BLaER1 treated with 17β-estradiol and CSF1 and Interleukin-3, amounts not matched to agents 10 nM and 100 nM (cell line): Measurements from ENCODE around the gene KRT80.

ENCODE experiments used
- H3K27ac ChIP-seq, 11 experiments: shearing (Covaris generic); formaldehyde crosslinking; 2 replicates each; pipeline ENCODE4 v1.8.1; 2022
- H3K27me3 ChIP-seq, 11 experiments: shearing (Covaris generic); formaldehyde crosslinking; 2 replicates each; pipeline ENCODE4 v1.8.1; 2022
- H3K36me3 ChIP-seq, 11 experiments: shearing (Covaris generic); formaldehyde crosslinking; 2 replicates each; pipeline ENCODE4 v1.8.1; 2022
- H3K4me1 ChIP-seq, 10 experiments: shearing (Covaris generic); formaldehyde crosslinking; 2 replicates each; pipeline ENCODE4 v1.8.1; 2022
- H3K4me2 ChIP-seq, 11 experiments: shearing (Covaris generic); formaldehyde crosslinking; 2 replicates each; pipeline ENCODE4 v1.8.1; 2022
- H3K4me3 ChIP-seq, 10 experiments: shearing (Covaris generic); formaldehyde crosslinking; 2 replicates each; pipeline ENCODE4 v1.8.1; 2022
- H3K9ac ChIP-seq, 11 experiments: shearing (Covaris generic); formaldehyde crosslinking; 2 replicates each; pipeline ENCODE4 v1.8.1; 2022
- H3K9me3 ChIP-seq, 11 experiments: shearing (Covaris generic); formaldehyde crosslinking; replicated peaks in 1 of 11; 2 replicates each; pipeline ENCODE4 v1.8.1; 2022
- H4K20me1 ChIP-seq, 11 experiments: shearing (Covaris generic); formaldehyde crosslinking; 2 replicates each; pipeline ENCODE4 v1.8.1; 2022
- Cebpa-rat ChIP-seq, 11 experiments: shearing (Covaris generic); IDR thresholded peaks; 2 replicates each; pipeline ENCODE4 v1.8.1; 2022

KRT80 gene

GRCh38 chr12:52203079-52203921, 11.5 kb upstream of the KRT80 start:
- no peaks in the 10 kb centered on the region for H3K9me3 ChIP-seq
- H3K9ac ChIP-seq: peak overlapping the region; percentile 28 to 83 (median 74); a peak in 20 of 22 replicates
- H3K36me3 ChIP-seq: no peaks in the 10 kb centered on the region
- no peaks in the 10 kb centered on the region for H4K20me1 ChIP-seq
- peak in 9 of 11 experiments; percentile 49 to 85 (median 71); a peak in 14 of 22 replicates for TF ChIP-seq Cebpa-rat (IDR thresholded peaks at IDR 0.05)
- peak overlapping the region in 10 of 11 experiments; percentile 62 to 97 (median 94); a peak in 21 of 22 replicates for H3K27ac ChIP-seq
- peak overlapping the region in 4 of 10 experiments; percentile 38 to 47 (median 41); a peak in 4 of 20 replicates for H3K4me3 ChIP-seq
- no peaks in the 10 kb centered on the region for H3K27me3 ChIP-seq
- peak overlapping the region; percentile 74 to 99 (median 89) for H3K4me2 ChIP-seq
- H3K4me1 ChIP-seq: peaks cover 67 to 95% (median 81%) of the 10 kb centered on the region in 10 experiments

GRCh38 chr12:52202361-52203078, 10.7 kb upstream of the KRT80 start:
- no peaks in the 10 kb centered on the region for H3K36me3 ChIP-seq
- H4K20me1 ChIP-seq: no peaks in the 10 kb centered on the region
- peak overlapping the region in 6 of 10 experiments; percentile 25 to 47 (median 38); a peak in 8 of 20 replicates for H3K4me3 ChIP-seq
- H3K27me3 ChIP-seq: no peaks in the 10 kb centered on the region
- no peaks in the 10 kb centered on the region for H3K9me3 ChIP-seq
- peaks cover 67 to 95% (median 81%) of the 10 kb centered on the region in 10 experiments for H3K4me1 ChIP-seq
- peak overlapping the region; percentile 31 to 97 (median 93) for H3K27ac ChIP-seq
- TF ChIP-seq Cebpa-rat (IDR thresholded peaks at IDR 0.05): no peak
- peak overlapping the region in 10 of 11 experiments; percentile 61 to 83 (median 74); a peak in 20 of 22 replicates for H3K9ac ChIP-seq
- H3K4me2 ChIP-seq: peak overlapping the region; percentile 74 to 99 (median 89)

GRCh38 chr12:52201451-52201839, 9.6 kb upstream of the KRT80 start:
- Histone ChIP-seq H3K4me1 (peaks cover 65 to 100% (median 86%) of the 10 kb centered on the region in 10 experiments), H3K27ac (peak overlapping the region in 9 of 11 experiments; percentile 74 to 97 (median 94); a peak in 19 of 22 replicates), H3K27me3 (no peaks in the 10 kb centered on the region)

GRCh38 chr12:52200781-52201450, 9.1 kb upstream of the KRT80 start:
- H3K4me1 ChIP-seq: peaks cover 65 to 100% (median 88%) of the 10 kb centered on the region in 10 experiments
- H3K4me2 ChIP-seq: peak overlapping the region; percentile 74 to 99 (median 89)
- H4K20me1 ChIP-seq: no peaks in the 10 kb centered on the region
- no peak for TF ChIP-seq Cebpa-rat (IDR thresholded peaks at IDR 0.05)
- no peaks in the 10 kb centered on the region for H3K9me3 ChIP-seq
- H3K9ac ChIP-seq: peak overlapping the region in 10 of 11 experiments; percentile 17 to 83 (median 68); a peak in 10 of 22 replicates
- H3K27me3 ChIP-seq: no peaks in the 10 kb centered on the region
- H3K27ac ChIP-seq: peak overlapping the region in 9 of 11 experiments; percentile 74 to 97 (median 94); a peak in 19 of 22 replicates
- no peaks in the 10 kb centered on the region for H3K36me3 ChIP-seq
- H3K4me3 ChIP-seq: no peak overlapping the region

More at GRCh38 chr12:52201451-52201839, 9.6 kb upstream of the KRT80 start:
- H3K4me2 ChIP-seq: peak overlapping the region; percentile 74 to 99 (median 89)
- peak overlapping the region in 10 of 11 experiments; percentile 17 to 83 (median 74); a peak in 12 of 22 replicates for H3K9ac ChIP-seq
- peak overlapping the region in 1 of 10 experiments; percentile 36; a peak in 1 of 20 replicates for H3K4me3 ChIP-seq
- TF ChIP-seq Cebpa-rat (IDR thresholded peaks at IDR 0.05): no peak
- H4K20me1 ChIP-seq: no peaks in the 10 kb centered on the region
- H3K9me3 ChIP-seq: no peaks in the 10 kb centered on the region
- no peaks in the 10 kb centered on the region for H3K36me3 ChIP-seq

DNA sequence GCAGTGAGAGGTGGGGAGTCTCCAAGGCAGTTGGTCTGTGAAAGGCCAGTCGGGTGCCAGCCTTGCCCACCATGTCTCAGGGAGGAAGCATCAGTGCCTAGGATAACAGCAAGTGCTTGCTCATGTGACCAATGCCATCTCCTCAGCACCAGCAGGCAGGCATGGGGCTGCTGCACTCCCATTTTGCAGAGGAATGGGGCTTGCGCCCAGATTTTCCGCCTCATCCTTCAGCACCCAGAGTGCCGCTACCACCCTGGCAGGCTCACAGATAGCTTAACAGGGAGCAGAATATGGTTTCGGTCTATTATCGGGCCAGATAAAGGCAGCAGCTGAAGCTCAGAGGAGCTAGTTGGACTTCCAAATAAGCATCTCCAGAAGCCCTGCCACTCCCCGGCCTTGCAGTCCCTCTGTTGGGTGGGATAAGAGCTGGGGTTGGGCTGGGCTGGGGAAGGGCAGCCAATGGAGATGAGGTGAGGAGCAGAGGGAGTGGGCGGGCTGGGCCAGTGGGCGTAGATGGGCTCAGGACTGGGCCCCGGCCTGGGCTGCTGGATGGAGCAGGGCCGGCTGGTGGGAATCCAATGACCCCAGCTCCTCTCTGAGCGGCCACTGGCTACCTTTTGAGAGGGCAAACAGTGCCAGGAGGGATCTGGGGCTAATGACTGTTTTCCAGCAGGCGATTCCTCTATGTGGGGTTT, 8.4 kb upstream of the KRT80 start:
- Histone ChIP-seq H3K36me3 (no peaks in the 10 kb centered on the region), H3K4me2 (peak overlapping the region; percentile 74 to 99 (median 89)), H4K20me1 (no peaks in the 10 kb centered on the region), H3K9me3 (no peaks in the 10 kb centered on the region), H3K9ac (peak overlapping the region in 7 of 11 experiments; percentile 67 to 83 (median 78); a peak in 10 of 22 replicates), H3K4me1 (peaks cover 65 to 100% (median 91%) of the 10 kb centered on the region in 10 experiments), H3K27me3 (no peaks in the 10 kb centered on the region), H3K27ac (peak overlapping the region in 8 of 11 experiments; percentile 90 to 97 (median 94); a peak in 16 of 22 replicates), H3K4me3 (no peak overlapping the region)
- TF ChIP-seq Cebpa-rat (IDR thresholded peaks at IDR 0.05): no peak

DNA sequence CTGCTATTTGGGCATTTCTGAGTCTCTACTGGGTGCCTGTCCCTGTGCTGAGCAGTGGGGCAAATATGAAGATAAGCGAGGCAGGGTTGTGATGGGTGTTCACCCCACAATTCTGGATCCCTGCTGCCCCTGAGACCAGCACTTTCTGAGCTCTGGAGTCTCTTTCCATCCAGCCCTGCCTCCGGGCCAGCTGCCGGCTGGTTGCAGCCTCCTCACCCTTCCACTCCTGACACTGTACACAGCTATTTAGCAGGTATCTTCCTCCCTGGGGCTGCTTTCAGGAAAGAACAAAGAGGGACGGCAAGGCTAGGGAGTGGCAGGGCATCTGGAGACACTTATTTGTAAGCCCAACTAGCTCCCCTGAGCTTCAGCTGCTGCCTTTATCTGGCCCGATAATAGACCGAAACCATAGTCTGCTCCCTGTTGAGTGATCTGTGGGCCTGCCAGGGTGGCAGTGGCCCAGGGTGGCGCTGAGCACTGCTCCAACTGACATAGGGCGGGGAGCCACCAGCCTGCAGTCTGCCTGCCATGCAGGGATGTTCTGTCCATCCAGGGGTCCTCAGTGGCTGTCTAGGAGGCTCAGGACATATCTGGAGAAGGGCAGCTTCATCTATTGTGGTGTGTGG, 7.6 kb upstream of the KRT80 start:
- Histone ChIP-seq H3K27ac (peak overlapping the region; percentile 56 to 97 (median 93); a peak in 20 of 22 replicates), H3K36me3 (no peaks in the 10 kb centered on the region), H3K9me3 (no peaks in the 10 kb centered on the region), H3K27me3 (no peaks in the 10 kb centered on the region), H3K4me1 (peaks cover 69 to 100% (median 95%) of the 10 kb centered on the region in 10 experiments), H3K4me2 (peak overlapping the region; percentile 67 to 99 (median 87)), H3K4me3 (peak overlapping the region in 3 of 10 experiments; percentile 9 to 42 (median 19); a peak in 2 of 20 replicates), H4K20me1 (no peaks in the 10 kb centered on the region), H3K9ac (peak overlapping the region in 10 of 11 experiments; percentile 56 to 83 (median 76); a peak in 20 of 22 replicates)
- TF ChIP-seq Cebpa-rat (IDR thresholded peaks at IDR 0.05): no peak

DNA sequence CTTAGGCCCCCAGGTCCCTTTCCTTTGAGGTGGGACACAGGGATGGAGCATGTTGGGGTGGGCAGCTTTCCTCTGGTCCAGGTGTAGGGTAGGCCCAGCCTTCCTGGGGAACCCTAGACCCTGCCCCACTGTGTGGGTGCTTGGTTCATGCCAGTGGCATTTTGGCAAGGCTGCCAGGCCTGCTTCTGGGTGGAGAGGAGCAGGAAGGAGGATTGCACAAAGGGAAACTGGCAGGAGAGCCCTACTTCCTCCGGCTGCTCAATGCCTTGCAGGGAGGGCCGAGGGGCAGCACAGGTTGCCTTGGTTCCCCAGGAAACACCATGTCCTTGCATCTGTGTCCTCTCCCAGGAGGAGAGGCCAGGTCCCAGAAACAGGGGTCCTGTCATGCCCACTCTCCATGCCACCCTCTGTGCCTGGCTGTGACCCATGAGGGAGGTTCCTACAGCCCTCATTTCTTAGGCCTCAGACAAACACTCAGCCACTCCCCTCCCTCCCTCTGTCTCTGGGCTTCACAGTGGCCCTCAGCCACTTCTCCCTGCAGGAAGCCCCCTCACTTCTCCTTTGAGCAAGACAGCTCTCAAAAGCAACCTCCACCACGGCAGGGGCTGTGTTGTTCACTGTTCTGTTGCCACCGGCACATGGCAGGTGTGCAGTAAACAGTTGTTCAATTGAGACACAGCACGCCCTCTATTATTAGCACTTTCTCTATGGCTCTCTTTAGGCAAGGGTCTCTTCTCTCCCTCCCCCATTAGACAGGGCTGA, 6.8 kb upstream of the KRT80 start:
- peak in 8 of 11 experiments; percentile 18 to 82 (median 77); a peak in 12 of 22 replicates for TF ChIP-seq Cebpa-rat (IDR thresholded peaks at IDR 0.05)
- H3K9me3 ChIP-seq: no peaks in the 10 kb centered on the region
- H3K36me3 ChIP-seq: no peaks in the 10 kb centered on the region
- peak overlapping the region; percentile 56 to 97 (median 93); a peak in 21 of 22 replicates for H3K27ac ChIP-seq
- H3K4me3 ChIP-seq: peak overlapping the region in 5 of 10 experiments; percentile 9 to 42 (median 19); a peak in 8 of 20 replicates
- H3K9ac ChIP-seq: peak overlapping the region; percentile 31 to 83 (median 74); a peak in 21 of 22 replicates
- H3K4me1 ChIP-seq: peaks cover 69 to 100% (median 95%) of the 10 kb centered on the region in 10 experiments
- H3K27me3 ChIP-seq: no peaks in the 10 kb centered on the region
- no peaks in the 10 kb centered on the region for H4K20me1 ChIP-seq
- peak overlapping the region; percentile 67 to 99 (median 87) for H3K4me2 ChIP-seq
